ENCODE data around the gene TBC1D3B. TPM values are rescaled to one million over a fixed set of nuclear protein-coding genes. Genes with fewer than 3 reads are reported as not detected.

Gene TBC1D3B
- total RNA-seq, 1 experiment from 2014 or later: 6.3 TPM

- peaks cover 10% of the 10 kb centered on the region for H3K36me3 Mint-ChIP-seq
- ChIA-PET POLR2A (no interaction called here), CTCF (no interaction called here)
- DNase-seq (ENCODE audit: low spot score): no peak
- no peak overlapping the region for H3K27ac Mint-ChIP-seq
- peaks cover 14% of the 10 kb centered on the region for H3K4me1 Mint-ChIP-seq
- H3K9me3 Mint-ChIP-seq: peaks cover 11% of the 10 kb centered on the region
- no peak overlapping the region for H3K4me3 Mint-ChIP-seq
- TF ChIP-seq TEAD4 (CRISPR knock-in tag; IDR thresholded peaks at IDR 0.05): no peak
- TF ChIP-seq HMGA2 (CRISPR knock-in tag; IDR thresholded peaks at IDR 0.05): no peak
- TF ChIP-seq NR2C2 (CRISPR knock-in tag; IDR thresholded peaks at IDR 0.05): no peak
- TF ChIP-seq PRRX2 (CRISPR knock-in tag; IDR thresholded peaks at IDR 0.05): no peak
- TF ChIP-seq, protein P1, sequence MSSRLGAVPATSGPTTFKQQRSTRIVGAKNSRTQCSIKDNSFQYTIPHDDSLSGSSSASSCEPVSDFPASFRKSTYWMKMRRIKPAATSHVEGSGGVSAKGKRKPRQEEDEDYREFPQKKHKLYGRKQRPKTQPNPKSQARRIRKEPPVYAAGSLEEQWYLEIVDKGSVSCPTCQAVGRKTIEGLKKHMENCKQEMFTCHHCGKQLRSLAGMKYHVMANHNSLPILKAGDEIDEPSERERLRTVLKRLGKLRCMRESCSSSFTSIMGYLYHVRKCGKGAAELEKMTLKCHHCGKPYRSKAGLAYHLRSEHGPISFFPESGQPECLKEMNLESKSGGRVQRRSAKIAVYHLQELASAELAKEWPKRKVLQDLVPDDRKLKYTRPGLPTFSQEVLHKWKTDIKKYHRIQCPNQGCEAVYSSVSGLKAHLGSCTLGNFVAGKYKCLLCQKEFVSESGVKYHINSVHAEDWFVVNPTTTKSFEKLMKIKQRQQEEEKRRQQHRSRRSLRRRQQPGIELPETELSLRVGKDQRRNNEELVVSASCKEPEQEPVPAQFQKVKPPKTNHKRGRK (CRISPR knock-in tag; IDR thresholded peaks at IDR 0.05; ENCODE audit: borderline replicate concordance): no peak
- TF ChIP-seq, protein P2, sequence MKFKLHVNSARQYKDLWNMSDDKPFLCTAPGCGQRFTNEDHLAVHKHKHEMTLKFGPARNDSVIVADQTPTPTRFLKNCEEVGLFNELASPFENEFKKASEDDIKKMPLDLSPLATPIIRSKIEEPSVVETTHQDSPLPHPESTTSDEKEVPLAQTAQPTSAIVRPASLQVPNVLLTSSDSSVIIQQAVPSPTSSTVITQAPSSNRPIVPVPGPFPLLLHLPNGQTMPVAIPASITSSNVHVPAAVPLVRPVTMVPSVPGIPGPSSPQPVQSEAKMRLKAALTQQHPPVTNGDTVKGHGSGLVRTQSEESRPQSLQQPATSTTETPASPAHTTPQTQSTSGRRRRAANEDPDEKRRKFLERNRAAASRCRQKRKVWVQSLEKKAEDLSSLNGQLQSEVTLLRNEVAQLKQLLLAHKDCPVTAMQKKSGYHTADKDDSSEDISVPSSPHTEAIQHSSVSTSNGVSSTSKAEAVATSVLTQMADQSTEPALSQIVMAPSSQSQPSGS (CRISPR knock-in tag; IDR thresholded peaks at IDR 0.05; ENCODE audit: borderline replicate concordance, low read depth): no peak
- ATAC-seq: no peak
- peaks cover 10% of the 10 kb centered on the region for H3K27me3 Mint-ChIP-seq (ENCODE audit: low read depth)
Measured at GRCh38 chr17:36131421-36131820, 45.0 kb downstream of the TBC1D3B start.

GRCh38 chr17:36130346-36130745 lies 46.1 kb downstream of the TBC1D3B start:
- Mint-ChIP-seq H3K9me3 (peaks cover 22% of the 10 kb centered on the region), H3K4me1 (peaks cover 16% of the 10 kb centered on the region), H3K36me3 (peaks cover 21% of the 10 kb centered on the region), H3K4me3 (no peak overlapping the region), H3K27ac (no peak overlapping the region), H3K27me3 (ENCODE audit: low read depth) (peaks cover 15% of the 10 kb centered on the region)
- ATAC-seq (no peak), DNase-seq (ENCODE audit: low spot score) (no peak)
- ChIA-PET POLR2A (no interaction called here), CTCF (no interaction called here)
- TF ChIP-seq TEAD4 (CRISPR knock-in tag; IDR thresholded peaks at IDR 0.05) (no peak), ZSCAN18 (CRISPR knock-in tag; IDR thresholded peaks at IDR 0.05) (no peak), FOXK1 (CRISPR knock-in tag; IDR thresholded peaks at IDR 0.05) (no peak), SP1 (CRISPR knock-in tag; conservative IDR thresholded peaks at IDR 0.05) (no peak)
- TF ChIP-seq, protein P3, sequence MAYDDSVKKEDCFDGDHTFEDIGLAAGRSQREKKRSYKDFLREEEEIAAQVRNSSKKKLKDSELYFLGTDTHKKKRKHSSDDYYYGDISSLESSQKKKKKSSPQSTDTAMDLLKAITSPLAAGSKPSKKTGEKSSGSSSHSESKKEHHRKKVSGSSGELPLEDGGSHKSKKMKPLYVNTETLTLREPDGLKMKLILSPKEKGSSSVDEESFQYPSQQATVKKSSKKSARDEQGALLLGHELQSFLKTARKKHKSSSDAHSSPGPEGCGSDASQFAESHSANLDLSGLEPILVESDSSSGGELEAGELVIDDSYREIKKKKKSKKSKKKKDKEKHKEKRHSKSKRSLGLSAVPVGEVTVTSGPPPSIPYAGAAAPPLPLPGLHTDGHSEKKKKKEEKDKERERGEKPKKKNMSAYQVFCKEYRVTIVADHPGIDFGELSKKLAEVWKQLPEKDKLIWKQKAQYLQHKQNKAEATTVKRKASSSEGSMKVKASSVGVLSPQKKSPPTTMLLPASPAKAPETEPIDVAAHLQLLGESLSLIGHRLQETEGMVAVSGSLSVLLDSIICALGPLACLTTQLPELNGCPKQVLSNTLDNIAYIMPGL (CRISPR knock-in tag; IDR thresholded peaks at IDR 0.05): no peak
- TF ChIP-seq, protein P4, sequence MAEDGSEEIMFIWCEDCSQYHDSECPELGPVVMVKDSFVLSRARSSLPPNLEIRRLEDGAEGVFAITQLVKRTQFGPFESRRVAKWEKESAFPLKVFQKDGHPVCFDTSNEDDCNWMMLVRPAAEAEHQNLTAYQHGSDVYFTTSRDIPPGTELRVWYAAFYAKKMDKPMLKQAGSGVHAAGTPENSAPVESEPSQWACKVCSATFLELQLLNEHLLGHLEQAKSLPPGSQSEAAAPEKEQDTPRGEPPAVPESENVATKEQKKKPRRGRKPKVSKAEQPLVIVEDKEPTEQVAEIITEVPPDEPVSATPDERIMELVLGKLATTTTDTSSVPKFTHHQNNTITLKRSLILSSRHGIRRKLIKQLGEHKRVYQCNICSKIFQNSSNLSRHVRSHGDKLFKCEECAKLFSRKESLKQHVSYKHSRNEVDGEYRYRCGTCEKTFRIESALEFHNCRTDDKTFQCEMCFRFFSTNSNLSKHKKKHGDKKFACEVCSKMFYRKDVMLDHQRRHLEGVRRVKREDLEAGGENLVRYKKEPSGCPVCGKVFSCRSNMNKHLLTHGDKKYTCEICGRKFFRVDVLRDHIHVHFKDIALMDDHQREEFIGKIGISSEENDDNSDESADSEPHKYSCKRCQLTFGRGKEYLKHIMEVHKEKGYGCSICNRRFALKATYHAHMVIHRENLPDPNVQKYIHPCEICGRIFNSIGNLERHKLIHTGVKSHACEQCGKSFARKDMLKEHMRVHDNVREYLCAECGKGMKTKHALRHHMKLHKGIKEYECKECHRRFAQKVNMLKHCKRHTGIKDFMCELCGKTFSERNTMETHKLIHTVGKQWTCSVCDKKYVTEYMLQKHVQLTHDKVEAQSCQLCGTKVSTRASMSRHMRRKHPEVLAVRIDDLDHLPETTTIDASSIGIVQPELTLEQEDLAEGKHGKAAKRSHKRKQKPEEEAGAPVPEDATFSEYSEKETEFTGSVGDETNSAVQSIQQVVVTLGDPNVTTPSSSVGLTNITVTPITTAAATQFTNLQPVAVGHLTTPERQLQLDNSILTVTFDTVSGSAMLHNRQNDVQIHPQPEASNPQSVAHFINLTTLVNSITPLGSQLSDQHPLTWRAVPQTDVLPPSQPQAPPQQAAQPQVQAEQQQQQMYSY (CRISPR knock-in tag; IDR thresholded peaks at IDR 0.05): no peak
- TF ChIP-seq, protein P5, sequence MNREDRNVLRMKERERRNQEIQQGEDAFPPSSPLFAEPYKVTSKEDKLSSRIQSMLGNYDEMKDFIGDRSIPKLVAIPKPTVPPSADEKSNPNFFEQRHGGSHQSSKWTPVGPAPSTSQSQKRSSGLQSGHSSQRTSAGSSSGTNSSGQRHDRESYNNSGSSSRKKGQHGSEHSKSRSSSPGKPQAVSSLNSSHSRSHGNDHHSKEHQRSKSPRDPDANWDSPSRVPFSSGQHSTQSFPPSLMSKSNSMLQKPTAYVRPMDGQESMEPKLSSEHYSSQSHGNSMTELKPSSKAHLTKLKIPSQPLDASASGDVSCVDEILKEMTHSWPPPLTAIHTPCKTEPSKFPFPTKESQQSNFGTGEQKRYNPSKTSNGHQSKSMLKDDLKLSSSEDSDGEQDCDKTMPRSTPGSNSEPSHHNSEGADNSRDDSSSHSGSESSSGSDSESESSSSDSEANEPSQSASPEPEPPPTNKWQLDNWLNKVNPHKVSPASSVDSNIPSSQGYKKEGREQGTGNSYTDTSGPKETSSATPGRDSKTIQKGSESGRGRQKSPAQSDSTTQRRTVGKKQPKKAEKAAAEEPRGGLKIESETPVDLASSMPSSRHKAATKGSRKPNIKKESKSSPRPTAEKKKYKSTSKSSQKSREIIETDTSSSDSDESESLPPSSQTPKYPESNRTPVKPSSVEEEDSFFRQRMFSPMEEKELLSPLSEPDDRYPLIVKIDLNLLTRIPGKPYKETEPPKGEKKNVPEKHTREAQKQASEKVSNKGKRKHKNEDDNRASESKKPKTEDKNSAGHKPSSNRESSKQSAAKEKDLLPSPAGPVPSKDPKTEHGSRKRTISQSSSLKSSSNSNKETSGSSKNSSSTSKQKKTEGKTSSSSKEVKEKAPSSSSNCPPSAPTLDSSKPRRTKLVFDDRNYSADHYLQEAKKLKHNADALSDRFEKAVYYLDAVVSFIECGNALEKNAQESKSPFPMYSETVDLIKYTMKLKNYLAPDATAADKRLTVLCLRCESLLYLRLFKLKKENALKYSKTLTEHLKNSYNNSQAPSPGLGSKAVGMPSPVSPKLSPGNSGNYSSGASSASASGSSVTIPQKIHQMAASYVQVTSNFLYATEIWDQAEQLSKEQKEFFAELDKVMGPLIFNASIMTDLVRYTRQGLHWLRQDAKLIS (CRISPR knock-in tag; IDR thresholded peaks at IDR 0.05; ENCODE audit: borderline replicate concordance): no peak
- TF ChIP-seq, protein P6, sequence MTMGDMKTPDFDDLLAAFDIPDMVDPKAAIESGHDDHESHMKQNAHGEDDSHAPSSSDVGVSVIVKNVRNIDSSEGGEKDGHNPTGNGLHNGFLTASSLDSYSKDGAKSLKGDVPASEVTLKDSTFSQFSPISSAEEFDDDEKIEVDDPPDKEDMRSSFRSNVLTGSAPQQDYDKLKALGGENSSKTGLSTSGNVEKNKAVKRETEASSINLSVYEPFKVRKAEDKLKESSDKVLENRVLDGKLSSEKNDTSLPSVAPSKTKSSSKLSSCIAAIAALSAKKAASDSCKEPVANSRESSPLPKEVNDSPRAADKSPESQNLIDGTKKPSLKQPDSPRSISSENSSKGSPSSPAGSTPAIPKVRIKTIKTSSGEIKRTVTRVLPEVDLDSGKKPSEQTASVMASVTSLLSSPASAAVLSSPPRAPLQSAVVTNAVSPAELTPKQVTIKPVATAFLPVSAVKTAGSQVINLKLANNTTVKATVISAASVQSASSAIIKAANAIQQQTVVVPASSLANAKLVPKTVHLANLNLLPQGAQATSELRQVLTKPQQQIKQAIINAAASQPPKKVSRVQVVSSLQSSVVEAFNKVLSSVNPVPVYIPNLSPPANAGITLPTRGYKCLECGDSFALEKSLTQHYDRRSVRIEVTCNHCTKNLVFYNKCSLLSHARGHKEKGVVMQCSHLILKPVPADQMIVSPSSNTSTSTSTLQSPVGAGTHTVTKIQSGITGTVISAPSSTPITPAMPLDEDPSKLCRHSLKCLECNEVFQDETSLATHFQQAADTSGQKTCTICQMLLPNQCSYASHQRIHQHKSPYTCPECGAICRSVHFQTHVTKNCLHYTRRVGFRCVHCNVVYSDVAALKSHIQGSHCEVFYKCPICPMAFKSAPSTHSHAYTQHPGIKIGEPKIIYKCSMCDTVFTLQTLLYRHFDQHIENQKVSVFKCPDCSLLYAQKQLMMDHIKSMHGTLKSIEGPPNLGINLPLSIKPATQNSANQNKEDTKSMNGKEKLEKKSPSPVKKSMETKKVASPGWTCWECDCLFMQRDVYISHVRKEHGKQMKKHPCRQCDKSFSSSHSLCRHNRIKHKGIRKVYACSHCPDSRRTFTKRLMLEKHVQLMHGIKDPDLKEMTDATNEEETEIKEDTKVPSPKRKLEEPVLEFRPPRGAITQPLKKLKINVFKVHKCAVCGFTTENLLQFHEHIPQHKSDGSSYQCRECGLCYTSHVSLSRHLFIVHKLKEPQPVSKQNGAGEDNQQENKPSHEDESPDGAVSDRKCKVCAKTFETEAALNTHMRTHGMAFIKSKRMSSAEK (CRISPR knock-in tag; IDR thresholded peaks at IDR 0.05; ENCODE audit: borderline replicate concordance): no peak

Data from WTC11 (cell line).